ENCODE measurements around the gene HINFP. TPM values are rescaled to one million over a fixed set of nuclear protein-coding genes. Genes with fewer than 3 reads are reported as not detected.
A peak's percentile ranks its signal among the peaks of the same experiment; 100 is the strongest.

The HINFP gene
- total RNA-seq, 1 donor from 2014 or later = 38.5 TPM

DNA sequence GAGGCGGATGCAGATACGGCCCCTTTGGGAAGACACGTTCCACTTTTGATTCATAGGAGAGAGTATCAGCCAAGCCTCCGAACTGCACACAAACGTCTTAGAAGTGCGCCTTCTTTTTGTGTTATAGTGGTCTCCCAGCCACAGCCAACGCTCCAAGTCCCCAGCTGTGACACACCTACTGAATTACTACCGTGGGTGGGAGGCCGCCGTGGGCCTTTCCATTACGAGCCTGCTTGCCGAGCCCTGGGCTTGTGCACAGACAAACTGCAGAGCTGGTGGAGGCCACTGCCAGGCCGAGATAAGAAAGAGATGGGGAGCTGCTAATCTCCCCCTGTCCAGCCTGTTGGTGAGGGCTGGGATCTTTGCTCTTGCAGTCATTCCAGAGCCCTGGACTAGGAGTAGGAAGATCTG is 35.9 kb upstream of the HINFP start:
- Mint-ChIP-seq H3K4me1 (peaks cover 45% of the 10 kb centered on the region), H3K27ac (ENCODE audit: unreplicated experiment) (peak overlapping the region; percentile 96), H3K4me3 (peak overlapping the region; percentile 100), H3K27me3 (ENCODE audit: low read depth) (no peaks in the 10 kb centered on the region), H3K9me3 (no peaks in the 10 kb centered on the region), H3K36me3 (ENCODE audit: low read depth) (peaks cover 2% of the 10 kb centered on the region)
- TF ChIP-seq, protein P1, sequence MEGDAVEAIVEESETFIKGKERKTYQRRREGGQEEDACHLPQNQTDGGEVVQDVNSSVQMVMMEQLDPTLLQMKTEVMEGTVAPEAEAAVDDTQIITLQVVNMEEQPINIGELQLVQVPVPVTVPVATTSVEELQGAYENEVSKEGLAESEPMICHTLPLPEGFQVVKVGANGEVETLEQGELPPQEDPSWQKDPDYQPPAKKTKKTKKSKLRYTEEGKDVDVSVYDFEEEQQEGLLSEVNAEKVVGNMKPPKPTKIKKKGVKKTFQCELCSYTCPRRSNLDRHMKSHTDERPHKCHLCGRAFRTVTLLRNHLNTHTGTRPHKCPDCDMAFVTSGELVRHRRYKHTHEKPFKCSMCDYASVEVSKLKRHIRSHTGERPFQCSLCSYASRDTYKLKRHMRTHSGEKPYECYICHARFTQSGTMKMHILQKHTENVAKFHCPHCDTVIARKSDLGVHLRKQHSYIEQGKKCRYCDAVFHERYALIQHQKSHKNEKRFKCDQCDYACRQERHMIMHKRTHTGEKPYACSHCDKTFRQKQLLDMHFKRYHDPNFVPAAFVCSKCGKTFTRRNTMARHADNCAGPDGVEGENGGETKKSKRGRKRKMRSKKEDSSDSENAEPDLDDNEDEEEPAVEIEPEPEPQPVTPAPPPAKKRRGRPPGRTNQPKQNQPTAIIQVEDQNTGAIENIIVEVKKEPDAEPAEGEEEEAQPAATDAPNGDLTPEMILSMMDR (conservative IDR thresholded peaks at IDR 0.05) = no peak
- DNase-seq (ENCODE audit: low read depth, low spot score) = no peak

DNA sequence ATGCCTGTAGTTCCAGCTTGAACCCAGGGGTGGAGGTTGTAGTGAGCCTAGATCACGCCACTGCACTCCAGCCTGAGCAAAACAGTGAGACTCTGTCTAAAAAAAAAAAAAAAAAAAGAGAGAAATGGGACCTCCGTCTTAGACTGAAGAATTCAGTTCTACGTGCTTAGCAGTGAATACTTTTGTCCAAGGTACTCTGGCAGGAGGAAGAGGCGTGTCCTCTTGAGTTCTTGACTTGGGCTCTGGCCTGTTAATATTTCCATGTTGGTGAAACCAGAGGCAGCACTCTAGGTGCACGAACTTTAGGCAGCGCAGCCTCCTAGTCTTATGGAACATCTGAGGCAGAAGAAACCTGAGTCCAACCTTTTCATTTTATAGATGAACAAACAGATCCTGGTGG is 34.3 kb upstream of the HINFP start:
- peak overlapping the region; percentile 82 for H3K4me3 Mint-ChIP-seq
- peaks cover 5% of the 10 kb centered on the region for H3K36me3 Mint-ChIP-seq (ENCODE audit: low read depth)
- TF ChIP-seq, protein P1 (conservative IDR thresholded peaks at IDR 0.05) = no peak
- H3K27ac Mint-ChIP-seq (ENCODE audit: unreplicated experiment) = no peak overlapping the region
- H3K4me1 Mint-ChIP-seq = peaks cover 42% of the 10 kb centered on the region
- no peaks in the 10 kb centered on the region for H3K9me3 Mint-ChIP-seq
- H3K27me3 Mint-ChIP-seq (ENCODE audit: low read depth) = no peaks in the 10 kb centered on the region
- no peak for DNase-seq (ENCODE audit: low read depth, low spot score)

DNA sequence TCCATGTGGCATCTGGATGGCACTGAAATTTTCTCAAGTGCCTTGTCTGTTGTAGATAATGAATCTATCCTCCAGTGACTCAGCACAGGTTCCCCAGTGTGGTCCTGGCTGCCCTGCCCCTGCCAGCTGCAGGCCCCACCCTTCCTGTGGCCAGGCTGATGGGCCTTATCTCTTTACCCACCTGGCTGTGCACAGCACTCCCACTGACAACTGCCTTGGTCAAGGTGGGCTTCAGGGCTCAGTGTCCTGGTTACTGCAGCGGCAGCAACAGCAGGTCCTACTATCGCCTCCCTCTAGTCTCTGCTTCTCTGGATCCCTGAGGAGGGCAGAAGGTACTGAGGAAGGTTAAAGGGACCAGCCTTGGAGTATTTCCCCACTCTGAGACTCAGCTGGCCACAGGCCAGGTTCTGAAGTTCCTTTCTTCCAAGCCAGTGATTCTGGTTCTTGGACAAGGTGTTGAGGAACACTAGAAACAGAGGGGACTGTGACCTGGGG is 33.6 kb upstream of the HINFP start:
- DNase-seq (ENCODE audit: low read depth, low spot score) = no peak
- TF ChIP-seq, protein P1 (conservative IDR thresholded peaks at IDR 0.05) = no peak
- Mint-ChIP-seq H3K36me3 (ENCODE audit: low read depth) (peaks cover 12% of the 10 kb centered on the region), H3K27me3 (ENCODE audit: low read depth) (peaks cover 5% of the 10 kb centered on the region), H3K4me1 (peaks cover 47% of the 10 kb centered on the region), H3K9me3 (no peaks in the 10 kb centered on the region), H3K27ac (ENCODE audit: unreplicated experiment) (peak overlapping the region; percentile 27), H3K4me3 (peak overlapping the region; percentile 82)

DNA sequence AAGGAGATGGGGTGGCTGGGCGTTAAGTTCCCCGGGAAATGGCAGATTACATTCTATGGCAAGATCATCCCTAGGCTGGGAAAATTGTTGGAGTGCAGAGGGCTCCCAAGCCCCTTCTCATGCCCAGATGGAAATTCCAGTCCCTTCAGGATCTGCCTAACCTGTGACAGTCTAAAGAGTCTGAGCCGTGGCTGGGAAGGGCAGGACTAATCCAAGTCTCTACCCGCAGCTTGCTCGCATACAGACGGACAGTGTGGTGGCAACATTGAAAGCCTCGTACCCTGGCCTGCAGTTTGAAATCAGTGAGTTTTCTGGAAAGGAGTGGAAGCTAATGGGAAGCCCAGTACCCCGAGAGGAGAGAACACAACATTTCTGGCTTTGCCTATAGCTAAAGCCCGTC is 33.0 kb upstream of the HINFP start:
- peak overlapping the region; percentile 72 for H3K4me3 Mint-ChIP-seq

DNA sequence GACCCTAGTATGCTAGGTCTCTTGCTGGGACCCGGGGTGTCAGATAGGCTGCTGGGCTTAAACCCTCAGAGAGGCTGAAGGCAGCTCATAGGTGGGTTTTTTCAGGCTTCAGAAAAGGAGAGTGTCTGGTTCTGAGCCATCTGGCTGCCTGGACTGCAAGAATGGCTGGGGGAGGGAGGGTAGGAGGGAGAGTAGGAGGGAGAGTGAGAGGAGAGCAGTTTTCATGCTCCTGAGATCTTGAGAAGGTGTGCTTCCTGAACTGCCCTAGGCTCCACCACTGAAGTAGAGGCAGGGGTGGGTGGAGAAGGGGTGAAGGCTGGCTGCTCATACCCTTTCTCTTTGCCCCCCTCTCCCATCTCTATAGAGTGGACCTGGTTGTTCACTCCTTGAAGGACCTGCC is 32.1 kb upstream of the HINFP start:
- Mint-ChIP-seq H3K4me3 (peak overlapping the region; percentile 72), H3K4me1 (peaks cover 54% of the 10 kb centered on the region), H3K36me3 (ENCODE audit: low read depth) (peaks cover 22% of the 10 kb centered on the region), H3K27ac (ENCODE audit: unreplicated experiment) (no peak overlapping the region), H3K9me3 (no peaks in the 10 kb centered on the region), H3K27me3 (ENCODE audit: low read depth) (peaks cover 13% of the 10 kb centered on the region)
- TF ChIP-seq, protein P1 (conservative IDR thresholded peaks at IDR 0.05) = no peak
- no peak for DNase-seq (ENCODE audit: low read depth, low spot score)

More for the DNA sequence above, 33.0 kb upstream of the HINFP start:
- peaks cover 7% of the 10 kb centered on the region for H3K27me3 Mint-ChIP-seq (ENCODE audit: low read depth)
- no peak for DNase-seq (ENCODE audit: low read depth, low spot score)
- no peak overlapping the region for H3K27ac Mint-ChIP-seq (ENCODE audit: unreplicated experiment)
- TF ChIP-seq, protein P1 (conservative IDR thresholded peaks at IDR 0.05) = no peak
- H3K9me3 Mint-ChIP-seq = no peaks in the 10 kb centered on the region
- peaks cover 50% of the 10 kb centered on the region for H3K4me1 Mint-ChIP-seq
- peaks cover 16% of the 10 kb centered on the region for H3K36me3 Mint-ChIP-seq (ENCODE audit: low read depth)

All from neural crest cell (in vitro differentiated cells).